ENCODE results near the gene MORC2.

MORC2 gene

DNA sequence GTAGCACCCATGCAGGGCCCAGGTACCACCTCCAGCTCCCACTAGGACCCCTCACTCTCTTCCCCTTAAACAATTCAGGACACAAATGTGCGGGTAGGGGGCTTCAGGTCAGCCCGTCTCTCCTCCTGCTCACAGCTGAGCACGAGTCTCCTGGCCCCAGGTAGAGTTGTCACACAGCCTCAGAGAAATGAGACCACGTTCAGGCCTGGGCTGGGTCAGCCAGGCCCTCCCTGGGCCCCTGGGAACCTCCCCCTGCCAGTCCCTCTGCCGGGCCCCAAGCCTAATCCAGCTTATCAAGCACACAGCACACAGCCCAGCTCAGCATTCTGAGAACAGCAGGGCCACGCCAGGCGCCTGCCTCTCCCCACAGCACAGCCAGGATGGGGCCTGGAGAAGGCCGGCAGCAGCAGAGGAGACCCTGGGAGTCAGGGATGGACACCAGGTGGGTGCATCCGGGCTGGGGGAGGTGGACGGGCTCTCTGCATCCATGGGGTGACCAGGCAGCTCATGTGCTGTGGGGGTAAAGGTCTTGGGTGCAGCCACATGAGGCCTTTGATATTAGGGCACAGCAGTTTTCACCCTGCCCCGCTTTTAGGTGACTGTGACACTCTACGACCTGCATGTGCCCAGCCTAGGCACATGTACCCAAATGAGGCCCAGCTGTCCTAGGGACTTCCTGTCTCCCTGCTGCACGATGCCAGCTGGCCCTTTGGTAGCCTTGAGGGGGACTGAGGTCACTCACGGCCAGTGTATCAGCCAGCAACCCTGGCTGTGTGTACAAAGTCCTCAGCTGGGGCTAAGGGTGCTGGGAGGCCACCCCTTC is 87.0 kb downstream of the MORC2 start:
- peak; percentile 78 for DNase-seq (ENCODE audit: low read depth)
- TF ChIP-seq, protein P1, sequence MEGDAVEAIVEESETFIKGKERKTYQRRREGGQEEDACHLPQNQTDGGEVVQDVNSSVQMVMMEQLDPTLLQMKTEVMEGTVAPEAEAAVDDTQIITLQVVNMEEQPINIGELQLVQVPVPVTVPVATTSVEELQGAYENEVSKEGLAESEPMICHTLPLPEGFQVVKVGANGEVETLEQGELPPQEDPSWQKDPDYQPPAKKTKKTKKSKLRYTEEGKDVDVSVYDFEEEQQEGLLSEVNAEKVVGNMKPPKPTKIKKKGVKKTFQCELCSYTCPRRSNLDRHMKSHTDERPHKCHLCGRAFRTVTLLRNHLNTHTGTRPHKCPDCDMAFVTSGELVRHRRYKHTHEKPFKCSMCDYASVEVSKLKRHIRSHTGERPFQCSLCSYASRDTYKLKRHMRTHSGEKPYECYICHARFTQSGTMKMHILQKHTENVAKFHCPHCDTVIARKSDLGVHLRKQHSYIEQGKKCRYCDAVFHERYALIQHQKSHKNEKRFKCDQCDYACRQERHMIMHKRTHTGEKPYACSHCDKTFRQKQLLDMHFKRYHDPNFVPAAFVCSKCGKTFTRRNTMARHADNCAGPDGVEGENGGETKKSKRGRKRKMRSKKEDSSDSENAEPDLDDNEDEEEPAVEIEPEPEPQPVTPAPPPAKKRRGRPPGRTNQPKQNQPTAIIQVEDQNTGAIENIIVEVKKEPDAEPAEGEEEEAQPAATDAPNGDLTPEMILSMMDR (conservative IDR thresholded peaks at IDR 0.05; ENCODE audit: low read depth, low read length), result no peak
- peak overlapping the region; percentile 6 for H3K4me3 ChIP-seq (ENCODE audit: low read length)

DNA sequence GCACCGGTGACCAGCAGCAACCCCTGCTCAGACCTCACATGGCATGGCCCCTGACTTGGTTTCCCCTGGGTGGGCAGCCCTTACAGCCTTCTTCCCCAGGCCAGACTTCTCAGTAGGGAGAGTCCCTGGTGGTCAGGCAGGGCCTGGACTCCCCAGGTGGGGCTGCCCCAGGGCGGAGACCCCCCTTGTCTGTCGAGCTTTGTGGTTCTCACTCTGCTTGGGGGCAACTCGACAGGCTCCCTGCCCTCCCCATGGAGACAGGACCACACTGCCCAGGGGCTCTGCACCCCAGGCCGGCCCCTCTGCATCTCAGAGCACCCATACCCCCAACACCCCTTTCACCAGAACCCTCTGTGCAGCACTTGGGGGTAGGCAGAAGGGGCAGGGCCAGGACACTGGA is 87.7 kb downstream of the MORC2 start:
- no peak for DNase-seq (ENCODE audit: low read depth)
- no peak overlapping the region for H3K4me3 ChIP-seq (ENCODE audit: low read length)
- TF ChIP-seq, protein P1 (conservative IDR thresholded peaks at IDR 0.05; ENCODE audit: low read depth, low read length), result no peak

DNA sequence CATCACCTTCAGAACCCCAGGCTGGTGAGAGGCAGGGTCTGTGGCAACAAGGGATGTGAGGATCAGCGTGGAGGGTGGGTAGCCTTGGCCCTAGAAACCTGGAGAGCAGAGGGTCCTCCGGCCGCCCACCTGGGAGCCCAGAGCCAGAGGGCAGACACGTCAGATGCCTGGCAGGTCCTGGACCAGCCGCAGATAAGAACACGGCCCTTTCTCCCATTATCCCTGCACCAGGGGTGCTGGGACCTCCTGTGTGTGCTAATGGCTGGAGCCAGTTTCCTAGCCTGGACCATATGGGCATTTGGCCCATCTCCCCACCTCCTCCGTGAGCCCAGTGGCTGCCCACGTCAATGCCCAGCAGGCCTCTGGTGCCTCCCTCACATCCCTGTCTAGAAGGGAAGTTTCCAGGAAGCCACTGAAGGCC is 88.4 kb downstream of the MORC2 start:
- TF ChIP-seq, protein P1 (conservative IDR thresholded peaks at IDR 0.05; ENCODE audit: low read depth, low read length), result no peak
- no peak overlapping the region for H3K4me3 ChIP-seq (ENCODE audit: low read length)
- DNase-seq (ENCODE audit: low read depth), result no peak

DNA sequence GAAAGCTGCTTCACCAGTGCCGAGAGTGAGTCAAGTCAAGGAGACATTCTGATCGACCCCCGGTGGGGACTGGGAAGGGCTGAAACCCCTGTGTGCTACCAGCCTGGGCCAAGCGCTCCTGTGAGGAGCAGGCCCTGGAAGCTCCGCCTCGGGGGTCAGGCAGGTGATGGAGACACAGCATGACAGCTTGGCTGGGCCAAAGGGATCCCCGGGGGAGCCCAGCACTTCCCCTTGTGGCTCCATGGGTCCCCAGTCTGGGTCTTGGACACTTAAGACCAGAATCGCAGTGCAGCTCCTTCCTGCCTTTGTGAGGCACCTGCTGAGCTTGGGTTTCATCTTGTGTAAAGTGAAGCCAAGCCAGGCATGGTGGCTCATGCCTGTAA is 89.2 kb downstream of the MORC2 start:
- H3K4me3 ChIP-seq (ENCODE audit: low read length), result no peak overlapping the region
- DNase-seq (ENCODE audit: low read depth), result no peak
- TF ChIP-seq, protein P1 (conservative IDR thresholded peaks at IDR 0.05; ENCODE audit: low read depth, low read length), result no peak

DNA sequence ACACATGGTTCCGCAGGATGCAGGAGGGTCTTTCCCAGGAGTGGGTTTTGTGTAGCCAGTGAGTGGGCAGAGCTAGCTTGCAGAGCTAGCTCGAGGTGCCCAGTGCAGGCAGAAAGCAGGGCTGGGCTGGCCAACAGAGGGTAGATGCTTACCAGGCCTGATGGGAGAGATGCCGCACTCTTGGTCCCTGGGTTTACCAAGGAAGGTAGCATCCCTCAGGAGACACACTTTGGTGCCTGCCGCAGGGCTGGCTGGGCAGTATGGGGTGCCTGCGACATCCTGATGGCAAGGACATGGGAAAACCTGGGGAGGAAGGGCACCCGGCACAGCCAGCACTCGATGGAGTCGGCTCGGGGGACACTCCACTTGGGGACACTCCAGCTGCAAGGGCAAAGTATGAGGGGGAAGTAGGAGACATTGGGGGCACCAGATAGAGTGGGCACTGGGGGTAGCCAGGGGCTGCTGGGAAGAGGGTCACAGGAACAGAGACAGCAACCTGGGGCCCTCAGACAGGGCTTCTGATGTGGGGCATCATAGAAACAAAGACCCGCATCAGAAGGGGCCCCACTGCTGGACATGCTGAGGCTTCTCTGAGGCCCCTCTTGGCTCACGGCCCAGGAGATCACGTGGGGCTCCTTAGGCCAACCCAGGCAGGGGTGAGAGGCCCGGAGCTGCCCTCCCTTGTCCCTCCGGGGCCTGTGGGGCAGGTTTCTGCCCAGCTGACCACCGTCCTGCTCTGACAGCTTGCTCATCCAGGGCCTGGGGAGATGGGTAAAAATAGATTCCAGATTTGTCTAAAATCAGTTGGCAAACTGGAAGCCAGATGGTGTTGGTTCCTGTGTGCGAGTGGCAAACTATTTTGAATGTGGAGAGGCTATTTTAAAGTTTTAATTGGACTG is 89.8 kb downstream of the MORC2 start:
- no peak for DNase-seq (ENCODE audit: low read depth)
- no peak overlapping the region for H3K4me3 ChIP-seq (ENCODE audit: low read length)
- TF ChIP-seq, protein P1 (conservative IDR thresholded peaks at IDR 0.05; ENCODE audit: low read depth, low read length), result no peak

DNA sequence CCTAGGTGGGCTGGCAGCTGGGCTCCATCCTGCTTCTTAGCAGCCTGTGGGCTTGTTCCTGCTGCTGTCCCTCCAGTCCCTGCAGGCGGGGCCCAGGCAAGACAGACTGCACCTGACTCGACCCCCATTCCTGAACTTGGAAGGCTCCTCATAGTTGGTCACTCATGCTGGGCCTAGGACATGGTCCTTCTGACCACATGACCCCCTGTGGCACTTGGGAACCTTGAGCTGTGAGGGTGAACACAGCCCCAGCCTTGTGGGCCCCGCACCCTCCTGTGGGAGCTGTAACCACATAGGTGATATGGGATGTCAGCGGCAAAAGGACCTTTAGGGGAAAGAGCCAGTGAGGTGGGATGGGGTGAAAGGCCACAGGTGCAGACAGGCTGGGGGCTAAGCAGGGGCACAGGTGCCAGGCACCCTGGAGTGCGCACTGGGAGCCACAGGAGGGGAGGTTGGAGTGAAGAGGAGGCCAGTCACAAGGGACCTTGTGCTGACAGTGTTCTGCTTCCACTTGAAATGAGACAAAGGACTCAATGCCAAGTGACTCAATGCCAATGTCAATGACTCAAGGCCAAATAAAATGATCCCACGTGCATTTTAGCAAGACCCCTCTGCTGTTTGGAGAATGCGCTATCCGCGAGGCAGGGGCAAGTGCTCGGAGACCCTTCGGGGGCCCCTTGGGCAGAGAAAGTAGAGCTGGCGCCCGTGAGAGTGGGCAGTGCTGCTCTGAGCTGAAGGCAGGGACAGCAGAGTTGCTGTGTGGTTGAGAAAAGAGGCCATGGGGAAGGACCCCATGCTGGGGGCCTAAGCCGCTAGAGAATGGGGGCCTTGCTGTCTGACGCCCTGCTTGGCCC is 90.7 kb downstream of the MORC2 start:
- DNase-seq (ENCODE audit: low read depth), result no peak
- TF ChIP-seq, protein P1 (conservative IDR thresholded peaks at IDR 0.05; ENCODE audit: low read depth, low read length), result no peak
- H3K4me3 ChIP-seq (ENCODE audit: low read length), result no peak overlapping the region
